Sigmoid colon (tissue), 4 donors: ENCODE results near the gene MED16.

Experiments
- CTCF ChIP-seq, 4 experiments: fragments of 450-650 bp in 3 of 4; fragments of 200-600 bp in 1 of 4; IDR thresholded peaks; one replicate each; pipeline ENCODE4 v1.5.1; 2016 to 2019; ENCODE audit warnings: antibody characterized with exemption in 4 of 4, mild to moderate bottlenecking in 3 of 4, moderate library complexity in 2 of 4
- EP300 ChIP-seq, 4 donors: sonication (generic); formaldehyde crosslinking; IDR thresholded peaks; one replicate each; pipeline ENCODE4 v1.6.1; 2017; ENCODE audit warnings: antibody characterized with exemption in 4 of 4
- POLR2A ChIP-seq, 2 donors: fragments of 450-650 bp; IDR thresholded peaks; one replicate each; pipeline ENCODE4 v1.6.1; 2016; ENCODE audit warnings: antibody characterized with exemption in 2 of 2, mild to moderate bottlenecking in 2 of 2, moderate library complexity in 2 of 2

DNA sequence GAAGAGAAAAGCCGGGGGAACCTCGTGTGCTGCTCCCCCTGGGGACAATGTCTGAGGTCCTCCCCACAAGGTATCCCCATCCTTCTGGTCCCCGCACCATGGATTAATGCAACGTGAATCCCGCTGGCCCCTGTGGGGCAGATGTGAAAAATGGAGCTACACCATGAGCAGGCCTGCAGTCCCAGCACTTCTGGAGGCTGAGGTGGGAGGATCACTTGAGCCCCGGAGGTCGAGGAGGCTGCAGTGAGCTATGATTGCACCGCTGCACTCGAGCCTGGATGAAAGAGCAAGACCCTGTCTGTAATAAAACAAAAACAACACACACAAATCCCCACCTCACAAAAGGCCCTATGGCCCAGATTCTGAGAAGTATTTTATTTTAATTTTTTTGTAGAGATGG is 34.7 kb downstream of the MED16 start:
- no peak for TF ChIP-seq POLR2A (IDR thresholded peaks at IDR 0.05)
- TF ChIP-seq CTCF (IDR thresholded peaks at IDR 0.05), result no peak
- no peak for TF ChIP-seq EP300 (IDR thresholded peaks at IDR 0.05)
